ENCODE measurements around the gene RABGEF1. TPM values are rescaled to one million over a fixed set of nuclear protein-coding genes. Genes with fewer than 3 reads are reported as not detected.

RABGEF1 gene
- total and polyA plus RNA-seq, 2 experiments from 2014 or later = 16.3 to 28.1 TPM

DNA sequence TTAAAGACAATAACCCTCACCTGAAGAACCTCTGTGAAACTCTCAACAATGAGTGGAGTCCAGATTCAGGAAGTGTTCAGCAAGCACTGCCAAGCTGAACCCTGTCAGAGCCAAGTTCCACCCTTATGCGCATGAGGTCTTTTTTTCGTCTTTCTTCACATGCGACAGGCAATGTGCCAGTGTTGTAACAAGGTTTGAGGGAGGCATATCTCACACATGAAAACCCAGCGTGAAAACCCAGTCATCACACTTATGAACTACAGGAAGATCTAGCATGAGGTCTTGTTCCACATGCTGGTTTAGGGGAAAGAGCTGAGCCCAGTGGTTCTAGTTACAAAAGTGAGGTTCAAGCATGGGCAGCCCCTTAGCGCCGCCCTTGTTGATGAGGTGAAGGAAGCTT is 49.7 kb downstream of the RABGEF1 start:
- H3K27me3 ChIP-seq = no peaks in the 10 kb centered on the region
- no peak overlapping the region for H3K4me3 ChIP-seq
- no peak overlapping the region for H2AFZ ChIP-seq
- no peaks in the 10 kb centered on the region for H3K9me3 ChIP-seq (ENCODE audit: low read depth)
- peaks cover 2% of the 10 kb centered on the region for H3K79me2 ChIP-seq
- H3K27ac ChIP-seq = no peak overlapping the region
- TF ChIP-seq, protein P1, sequence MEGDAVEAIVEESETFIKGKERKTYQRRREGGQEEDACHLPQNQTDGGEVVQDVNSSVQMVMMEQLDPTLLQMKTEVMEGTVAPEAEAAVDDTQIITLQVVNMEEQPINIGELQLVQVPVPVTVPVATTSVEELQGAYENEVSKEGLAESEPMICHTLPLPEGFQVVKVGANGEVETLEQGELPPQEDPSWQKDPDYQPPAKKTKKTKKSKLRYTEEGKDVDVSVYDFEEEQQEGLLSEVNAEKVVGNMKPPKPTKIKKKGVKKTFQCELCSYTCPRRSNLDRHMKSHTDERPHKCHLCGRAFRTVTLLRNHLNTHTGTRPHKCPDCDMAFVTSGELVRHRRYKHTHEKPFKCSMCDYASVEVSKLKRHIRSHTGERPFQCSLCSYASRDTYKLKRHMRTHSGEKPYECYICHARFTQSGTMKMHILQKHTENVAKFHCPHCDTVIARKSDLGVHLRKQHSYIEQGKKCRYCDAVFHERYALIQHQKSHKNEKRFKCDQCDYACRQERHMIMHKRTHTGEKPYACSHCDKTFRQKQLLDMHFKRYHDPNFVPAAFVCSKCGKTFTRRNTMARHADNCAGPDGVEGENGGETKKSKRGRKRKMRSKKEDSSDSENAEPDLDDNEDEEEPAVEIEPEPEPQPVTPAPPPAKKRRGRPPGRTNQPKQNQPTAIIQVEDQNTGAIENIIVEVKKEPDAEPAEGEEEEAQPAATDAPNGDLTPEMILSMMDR (IDR thresholded peaks at IDR 0.05; ENCODE audit: poor library complexity) = no peak
- TF ChIP-seq EZH2 (IDR thresholded peaks at IDR 0.05; ENCODE audit: borderline replicate concordance) (no peak), EZH2phosphoT487 (IDR thresholded peaks at IDR 0.05; ENCODE audit: low read depth, severe bottlenecking, unreplicated experiment) (no peak)
- peaks cover 6% of the 10 kb centered on the region for H3K36me3 ChIP-seq (replicated peaks; ENCODE audit: insufficient read depth, low read depth)
- 95% methylated on average over 6 of the region's 6 CpGs for WGBS (ENCODE audit: low lambda C conversion rate, missing lambda C conversion rate)
- H3K9me2 ChIP-seq (replicated peaks; ENCODE audit: insufficient read depth) = no peaks in the 10 kb centered on the region
- H3K4me1 ChIP-seq (ENCODE audit: insufficient read depth) = no peaks in the 10 kb centered on the region
- H3K4me2 ChIP-seq = no peak overlapping the region
- DNase-seq (ENCODE audit: low spot score) = no peak
- H4K20me1 ChIP-seq (ENCODE audit: insufficient read depth, poor library complexity, severe bottlenecking) = no peaks in the 10 kb centered on the region

GRCh38 chr7:66790725-66791124 is 50.2 kb downstream of the RABGEF1 start:
- Histone ChIP-seq H3K4me2 (no peak overlapping the region), H3K4me3 (no peak overlapping the region), H3K4me1 (ENCODE audit: insufficient read depth) (no peaks in the 10 kb centered on the region), H4K20me1 (ENCODE audit: insufficient read depth, poor library complexity, severe bottlenecking) (no peaks in the 10 kb centered on the region), H3K27ac (no peak overlapping the region), H3K9me2 (replicated peaks; ENCODE audit: insufficient read depth) (no peaks in the 10 kb centered on the region), H3K79me2 (peaks cover 2% of the 10 kb centered on the region), H2AFZ (no peak overlapping the region), H3K9me3 (ENCODE audit: low read depth) (no peaks in the 10 kb centered on the region), H3K36me3 (replicated peaks; ENCODE audit: insufficient read depth, low read depth) (peaks cover 6% of the 10 kb centered on the region), H3K27me3 (no peaks in the 10 kb centered on the region)
- no peak for DNase-seq (ENCODE audit: low spot score)
- 95% methylated on average over 3 of the region's 3 CpGs for WGBS (ENCODE audit: low lambda C conversion rate, missing lambda C conversion rate)
- TF ChIP-seq EZH2 (IDR thresholded peaks at IDR 0.05; ENCODE audit: borderline replicate concordance) (no peak), EZH2phosphoT487 (IDR thresholded peaks at IDR 0.05; ENCODE audit: low read depth, severe bottlenecking, unreplicated experiment) (no peak)
- TF ChIP-seq, protein P1 (IDR thresholded peaks at IDR 0.05; ENCODE audit: poor library complexity) = no peak

- Histone ChIP-seq H4K20me1 (ENCODE audit: insufficient read depth, poor library complexity, severe bottlenecking) (no peaks in the 10 kb centered on the region), H3K4me3 (no peak overlapping the region), H3K27me3 (no peaks in the 10 kb centered on the region), H3K27ac (no peak overlapping the region), H2AFZ (no peak overlapping the region), H3K36me3 (replicated peaks; ENCODE audit: insufficient read depth, low read depth) (no peaks in the 10 kb centered on the region), H3K79me2 (no peaks in the 10 kb centered on the region), H3K9me3 (ENCODE audit: low read depth) (no peaks in the 10 kb centered on the region), H3K4me1 (ENCODE audit: insufficient read depth) (no peaks in the 10 kb centered on the region), H3K9me2 (replicated peaks; ENCODE audit: insufficient read depth) (no peaks in the 10 kb centered on the region), H3K4me2 (no peak overlapping the region)
- WGBS (ENCODE audit: low lambda C conversion rate, missing lambda C conversion rate) = 91% methylated on average over 8 of the region's 8 CpGs
- no peak for DNase-seq (ENCODE audit: low spot score)
- TF ChIP-seq, protein P1 (IDR thresholded peaks at IDR 0.05; ENCODE audit: poor library complexity) = no peak
- TF ChIP-seq EZH2 (IDR thresholded peaks at IDR 0.05; ENCODE audit: borderline replicate concordance) = no peak
- TF ChIP-seq EZH2phosphoT487 (IDR thresholded peaks at IDR 0.05; ENCODE audit: low read depth, severe bottlenecking, unreplicated experiment) = no peak
Measured at GRCh38 chr7:66800591-66800990, 60.1 kb downstream of the RABGEF1 start.

DNA sequence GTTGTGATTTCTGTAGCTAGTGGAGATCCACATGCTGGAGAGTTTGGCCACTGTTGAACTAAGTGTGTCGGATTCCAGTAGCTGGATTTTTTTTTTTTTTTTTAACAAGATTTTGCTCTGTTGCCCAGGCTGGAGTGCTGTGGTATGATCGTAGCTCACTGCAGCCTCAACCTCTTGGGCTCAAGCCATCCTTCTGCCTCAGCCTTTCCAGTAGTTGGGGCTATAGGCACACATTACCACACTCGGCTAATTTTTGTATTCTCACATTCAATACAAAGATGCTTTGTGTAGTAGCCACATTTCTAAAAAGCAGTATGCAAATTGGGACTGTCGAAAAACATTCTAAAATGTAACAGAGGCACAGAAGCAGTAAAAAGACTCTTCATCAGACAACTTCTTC is 63.5 kb downstream of the RABGEF1 start:
- TF ChIP-seq EZH2 (IDR thresholded peaks at IDR 0.05; ENCODE audit: borderline replicate concordance) = no peak
- no peak for TF ChIP-seq EZH2phosphoT487 (IDR thresholded peaks at IDR 0.05; ENCODE audit: low read depth, severe bottlenecking, unreplicated experiment)
- TF ChIP-seq, protein P1 (IDR thresholded peaks at IDR 0.05; ENCODE audit: poor library complexity) = no peak
- Histone ChIP-seq H2AFZ (no peak overlapping the region), H3K9me2 (replicated peaks; ENCODE audit: insufficient read depth) (no peaks in the 10 kb centered on the region), H4K20me1 (ENCODE audit: insufficient read depth, poor library complexity, severe bottlenecking) (no peaks in the 10 kb centered on the region), H3K4me3 (no peak overlapping the region), H3K4me1 (ENCODE audit: insufficient read depth) (no peaks in the 10 kb centered on the region), H3K9me3 (ENCODE audit: low read depth) (no peaks in the 10 kb centered on the region), H3K79me2 (no peaks in the 10 kb centered on the region), H3K4me2 (no peak overlapping the region), H3K27ac (no peak overlapping the region), H3K36me3 (replicated peaks; ENCODE audit: insufficient read depth, low read depth) (no peaks in the 10 kb centered on the region), H3K27me3 (no peaks in the 10 kb centered on the region)
- DNase-seq (ENCODE audit: low spot score) = no peak
- WGBS (ENCODE audit: low lambda C conversion rate, missing lambda C conversion rate) = 94% methylated on average over 4 of the region's 4 CpGs

Data from hepatocyte (in vitro differentiated cells).